Duodenal mucosa (tissue), 2 donors: ENCODE results near the gene DTD1.

Experiments used
- H3K27ac ChIP-seq: one replicate; pipeline ENCODE4 v1.7.0; 2013; ENCODE audit warnings: low read depth, low read length
- H3K27me3 ChIP-seq, 2 donors: one replicate each; pipeline ENCODE4 v1.7.0; 2013; ENCODE audit warnings: low read length in 2 of 2, control low read depth in 1 of 2; ENCODE audit not compliant: insufficient read depth in 2 of 2, control insufficient read depth in 1 of 2
- H3K36me3 ChIP-seq, 2 donors: one replicate each; pipeline ENCODE4 v1.7.0; 2013; ENCODE audit warnings: low read length in 2 of 2, control low read depth in 1 of 2; ENCODE audit not compliant: insufficient read depth in 2 of 2, control insufficient read depth in 1 of 2
- H3K4me1 ChIP-seq, 2 donors: one replicate each; pipeline ENCODE4 v1.7.0; 2013; ENCODE audit warnings: low read length in 2 of 2, control low read depth in 1 of 2; ENCODE audit not compliant: insufficient read depth in 2 of 2, control insufficient read depth in 1 of 2
- H3K4me3 ChIP-seq, 2 donors: one replicate each; pipeline ENCODE4 v1.7.0; 2013; ENCODE audit warnings: low read length in 2 of 2, low read depth in 1 of 2
- H3K9ac ChIP-seq, 2 donors: one replicate each; pipeline ENCODE4 v1.7.0; 2013; ENCODE audit warnings: low read length in 2 of 2, low read depth in 1 of 2
- H3K9me3 ChIP-seq, 2 donors: one replicate each; pipeline ENCODE4 v1.7.0; 2013; ENCODE audit warnings: low read length in 2 of 2, control low read depth in 1 of 2; ENCODE audit not compliant: control insufficient read depth in 1 of 2

DTD1 gene

DNA sequence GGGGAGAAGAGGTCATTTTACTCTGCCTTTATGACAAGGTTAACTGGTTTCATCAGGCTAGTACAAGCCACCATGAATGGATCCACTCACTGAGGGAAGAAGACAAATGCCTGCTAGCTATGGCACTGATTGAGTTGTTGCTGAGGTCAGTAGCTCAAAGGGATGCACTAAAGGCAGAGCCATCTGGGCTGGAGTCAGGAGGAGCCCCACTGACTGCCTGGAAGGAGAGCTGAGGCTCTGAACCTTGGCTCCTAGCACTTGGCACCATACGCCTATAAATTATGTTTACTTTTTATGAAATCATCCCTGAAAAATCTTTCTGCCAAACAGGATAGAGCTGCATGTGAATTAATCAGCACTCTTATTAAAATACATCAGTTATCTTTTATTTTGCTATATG, 104.6 kb downstream of the DTD1 start:
- no peaks in the 10 kb centered on the region for H3K27me3 ChIP-seq
- H3K9me3 ChIP-seq = no peaks in the 10 kb centered on the region
- no peaks in the 10 kb centered on the region for H3K36me3 ChIP-seq
- no peak overlapping the region for H3K4me3 ChIP-seq
- H3K4me1 ChIP-seq = peaks cover 9 to 11% of the 10 kb centered on the region in 2 donors
- no peak overlapping the region for H3K9ac ChIP-seq
- no peak overlapping the region for H3K27ac ChIP-seq

DNA sequence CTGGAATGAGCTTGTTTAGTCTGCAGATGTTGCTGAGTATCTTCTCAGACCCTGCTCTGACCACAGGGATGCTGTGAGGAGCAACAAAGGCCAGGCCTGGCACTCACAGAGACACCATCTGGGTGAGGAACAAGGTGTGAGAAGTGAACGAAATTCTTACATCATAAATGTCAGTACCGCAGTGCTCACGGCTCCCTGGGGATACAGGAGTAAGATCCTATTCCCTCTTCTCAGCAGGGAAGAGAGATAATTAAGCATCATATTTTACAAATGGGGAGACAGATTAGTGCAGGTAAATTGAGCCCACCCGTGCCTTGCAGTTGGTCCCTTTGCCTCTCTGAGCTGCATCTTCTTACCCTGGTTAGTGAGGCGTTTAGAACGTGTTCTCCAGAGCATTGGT, 106.2 kb downstream of the DTD1 start:
- no peak overlapping the region for H3K27ac ChIP-seq
- no peaks in the 10 kb centered on the region for H3K27me3 ChIP-seq
- no peak overlapping the region for H3K9ac ChIP-seq
- peaks cover 9 to 11% of the 10 kb centered on the region in 2 donors for H3K4me1 ChIP-seq
- H3K36me3 ChIP-seq = no peaks in the 10 kb centered on the region
- H3K4me3 ChIP-seq = no peak overlapping the region
- H3K9me3 ChIP-seq = no peaks in the 10 kb centered on the region

DNA sequence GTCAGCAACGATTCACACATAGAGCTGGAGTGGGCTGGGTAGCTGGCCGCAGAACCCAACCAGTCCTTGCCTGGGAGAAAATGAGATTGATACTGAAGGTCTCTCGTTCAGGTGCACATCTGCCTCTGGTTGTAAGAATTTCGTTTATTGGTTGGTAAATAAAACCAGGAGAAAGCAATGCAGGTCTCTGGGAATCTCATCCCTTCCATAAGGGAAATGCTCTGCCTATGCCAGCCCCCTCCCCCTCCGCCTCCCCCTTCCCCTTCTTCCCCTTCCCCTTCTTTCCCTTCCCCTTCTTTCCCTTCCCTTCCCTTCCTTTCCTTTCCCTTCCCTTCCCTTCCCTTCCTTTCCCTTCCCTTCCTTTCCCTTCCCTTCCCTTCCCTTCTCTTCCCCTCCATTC, 107.3 kb downstream of the DTD1 start:
- Histone ChIP-seq H3K36me3 (no peaks in the 10 kb centered on the region), H3K27ac (no peak overlapping the region), H3K4me3 (no peak overlapping the region), H3K27me3 (no peaks in the 10 kb centered on the region), H3K9ac (no peak overlapping the region), H3K4me1 (peaks cover 9 to 11% of the 10 kb centered on the region in 2 donors), H3K9me3 (no peaks in the 10 kb centered on the region)

DNA sequence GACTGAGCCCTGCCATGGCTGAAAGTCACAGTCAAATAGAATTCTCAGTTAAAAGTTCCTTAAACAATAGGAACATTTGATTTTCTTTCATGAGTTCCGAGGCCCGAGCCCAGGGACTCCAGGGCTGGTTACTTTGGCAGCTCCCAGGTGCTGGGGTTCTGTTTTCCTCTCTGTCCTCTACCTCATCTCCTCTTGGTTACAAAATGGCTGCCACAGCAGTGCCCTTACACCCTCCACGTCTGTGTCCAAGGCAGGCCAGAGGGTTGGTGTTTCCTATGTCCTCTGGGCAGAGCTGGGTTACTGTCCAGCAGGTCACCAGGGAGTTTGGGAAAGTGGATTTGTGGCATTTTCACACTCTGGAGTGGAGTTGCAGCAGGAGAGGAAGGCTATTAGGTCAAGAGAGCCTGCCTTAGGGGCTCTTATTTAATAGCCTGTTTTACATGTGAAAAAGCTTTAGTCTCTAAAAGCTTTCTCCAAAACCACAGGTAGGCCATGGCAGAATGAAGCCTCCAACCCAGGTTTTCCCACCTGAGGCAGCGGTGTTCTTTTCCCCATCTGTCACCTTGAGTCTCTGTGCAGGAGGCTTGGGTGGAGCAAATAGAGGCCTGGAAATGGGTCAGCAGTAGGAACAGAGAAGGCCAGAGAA, 111.0 kb downstream of the DTD1 start:
- Histone ChIP-seq H3K4me3 (no peak overlapping the region), H3K27me3 (no peaks in the 10 kb centered on the region), H3K9me3 (no peaks in the 10 kb centered on the region), H3K27ac (no peak overlapping the region), H3K9ac (no peak overlapping the region), H3K4me1 (no peaks in the 10 kb centered on the region), H3K36me3 (no peaks in the 10 kb centered on the region)

DNA sequence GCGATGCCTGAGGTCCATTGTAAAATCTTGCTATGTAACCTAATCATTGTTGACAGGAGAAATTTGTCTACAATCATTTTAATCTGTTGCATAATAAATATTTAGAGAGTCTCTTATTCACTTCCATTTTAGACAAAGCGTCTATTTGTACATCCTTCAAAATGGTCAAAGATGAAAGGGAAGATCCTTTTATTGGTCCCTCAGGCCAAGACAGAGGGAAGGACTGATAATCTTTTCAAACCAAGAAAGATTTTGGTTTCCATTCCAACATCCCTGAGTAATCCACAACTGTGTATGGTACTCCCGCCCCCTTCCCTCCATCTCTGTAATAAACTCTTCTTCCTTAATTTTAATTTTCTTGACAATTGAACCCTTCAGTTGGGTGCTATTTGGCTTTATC, 114.1 kb downstream of the DTD1 start:
- Histone ChIP-seq H3K9ac (no peak overlapping the region), H3K9me3 (no peaks in the 10 kb centered on the region), H3K4me1 (no peaks in the 10 kb centered on the region), H3K27me3 (no peaks in the 10 kb centered on the region), H3K36me3 (no peaks in the 10 kb centered on the region), H3K4me3 (no peak overlapping the region), H3K27ac (no peak overlapping the region)

DNA sequence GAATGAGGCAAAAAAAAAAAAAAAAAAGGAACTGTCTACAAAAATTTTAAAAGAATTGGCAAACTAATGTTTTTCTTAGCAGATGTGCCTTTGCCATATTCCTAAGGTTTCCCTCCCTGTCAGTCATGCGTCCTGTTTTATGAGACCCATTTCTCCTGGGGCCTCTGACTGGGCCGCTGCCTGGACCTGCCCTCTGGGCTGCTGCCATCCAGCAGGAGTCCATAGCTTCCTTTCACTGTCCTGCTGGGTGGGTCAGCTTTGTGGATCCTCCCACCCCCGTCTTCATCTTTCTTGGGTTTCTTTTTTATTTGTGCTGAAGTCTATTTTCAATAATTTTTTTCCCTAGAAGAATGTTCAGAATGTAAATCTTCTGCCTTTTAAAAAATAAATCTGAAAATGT, 114.9 kb downstream of the DTD1 start:
- Histone ChIP-seq H3K4me3 (no peak overlapping the region), H3K27ac (no peak overlapping the region), H3K36me3 (no peaks in the 10 kb centered on the region), H3K9me3 (no peaks in the 10 kb centered on the region), H3K27me3 (no peaks in the 10 kb centered on the region), H3K9ac (no peak overlapping the region), H3K4me1 (no peaks in the 10 kb centered on the region)

DNA sequence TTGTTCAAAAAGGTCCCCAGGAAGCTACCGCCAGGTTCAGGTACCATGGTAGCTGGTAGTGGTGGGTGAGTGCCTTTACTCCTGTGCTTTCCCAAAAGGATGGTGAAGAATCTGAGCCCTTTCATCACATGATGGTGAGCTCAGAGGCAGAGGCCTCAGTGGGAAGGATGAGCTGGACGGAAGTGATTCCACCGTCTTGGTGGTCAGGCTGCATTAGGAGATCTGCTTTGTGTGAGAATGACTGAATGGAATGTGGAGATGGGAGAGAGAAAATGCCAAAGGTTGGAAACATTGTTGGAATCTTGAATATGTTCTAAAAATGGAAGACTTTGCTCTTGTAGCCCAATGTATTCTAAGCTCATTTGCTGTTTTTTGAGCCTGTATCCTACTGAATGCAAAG, 117.6 kb downstream of the DTD1 start:
- Histone ChIP-seq H3K4me3 (no peak overlapping the region), H3K9ac (no peak overlapping the region), H3K27ac (no peak overlapping the region), H3K4me1 (no peaks in the 10 kb centered on the region), H3K9me3 (no peaks in the 10 kb centered on the region), H3K27me3 (no peaks in the 10 kb centered on the region), H3K36me3 (no peaks in the 10 kb centered on the region)

DNA sequence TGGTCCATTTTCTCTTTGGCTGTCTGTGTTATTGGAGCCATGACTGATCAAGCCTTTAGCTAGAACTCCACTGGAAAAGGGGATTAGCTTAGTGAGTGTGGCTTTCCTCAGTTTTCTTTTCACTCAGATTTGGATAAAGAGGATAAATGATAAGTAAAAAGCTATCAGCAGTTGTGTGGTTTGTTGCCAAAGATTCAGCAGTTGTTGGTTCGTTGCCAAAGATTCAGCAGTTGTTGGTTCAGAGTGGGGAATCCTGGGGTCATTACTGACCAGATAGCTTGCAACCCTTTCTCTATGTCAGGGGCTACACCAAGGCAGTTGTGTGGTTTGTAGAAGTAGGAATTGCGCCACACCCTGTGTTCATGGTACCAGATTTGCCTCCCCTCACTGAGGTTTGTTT, 118.1 kb downstream of the DTD1 start:
- no peak overlapping the region for H3K4me3 ChIP-seq
- H3K27ac ChIP-seq = no peak overlapping the region
- no peaks in the 10 kb centered on the region for H3K36me3 ChIP-seq
- H3K4me1 ChIP-seq = no peaks in the 10 kb centered on the region
- no peaks in the 10 kb centered on the region for H3K9me3 ChIP-seq
- H3K27me3 ChIP-seq = no peaks in the 10 kb centered on the region
- no peak overlapping the region for H3K9ac ChIP-seq

DNA sequence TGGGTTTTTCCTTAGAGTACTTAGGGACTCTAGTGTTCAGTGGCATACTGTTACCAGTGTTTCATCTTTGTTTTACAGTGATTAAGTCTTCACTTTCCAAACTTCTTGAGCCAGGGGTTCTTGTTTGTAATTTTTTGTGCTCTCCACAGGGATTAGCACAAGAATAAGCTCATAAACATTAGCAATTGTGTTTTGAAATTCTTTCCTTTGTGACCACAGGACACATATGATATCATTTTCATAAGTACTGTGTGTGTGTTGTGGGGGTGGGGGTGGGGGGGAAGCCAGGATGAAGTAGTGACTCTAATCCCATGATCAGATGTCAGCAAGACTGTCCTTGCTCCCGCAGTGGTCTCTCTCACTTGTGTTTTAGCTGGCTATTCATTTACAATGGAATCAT, 124.3 kb downstream of the DTD1 start:
- H3K27me3 ChIP-seq = no peaks in the 10 kb centered on the region
- no peaks in the 10 kb centered on the region for H3K9me3 ChIP-seq
- H3K9ac ChIP-seq = no peak overlapping the region
- H3K36me3 ChIP-seq = no peaks in the 10 kb centered on the region
- no peak overlapping the region for H3K4me3 ChIP-seq
- no peak overlapping the region for H3K27ac ChIP-seq
- no peaks in the 10 kb centered on the region for H3K4me1 ChIP-seq

DNA sequence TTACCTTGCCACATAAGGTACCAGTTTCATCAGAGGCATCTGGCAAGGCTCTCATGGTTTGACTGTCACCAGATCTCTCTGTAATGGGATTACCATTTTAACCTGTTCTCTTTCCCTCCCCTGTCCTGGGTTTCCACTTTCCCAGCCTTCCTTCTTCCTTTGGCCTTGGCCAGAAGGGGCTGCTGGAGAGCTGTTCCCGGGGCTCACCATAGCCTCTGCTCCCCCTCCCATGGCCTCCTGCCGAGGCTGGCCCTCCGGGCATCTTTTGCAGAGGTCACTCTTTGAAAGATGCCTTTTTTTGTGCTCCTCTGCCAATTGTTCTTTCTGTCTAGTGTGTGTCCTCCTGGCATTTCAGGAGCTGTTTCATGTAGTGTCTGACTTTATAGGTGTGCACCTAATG, 125.0 kb downstream of the DTD1 start:
- no peaks in the 10 kb centered on the region for H3K4me1 ChIP-seq
- H3K4me3 ChIP-seq = no peak overlapping the region
- H3K9me3 ChIP-seq = no peaks in the 10 kb centered on the region
- no peaks in the 10 kb centered on the region for H3K27me3 ChIP-seq
- H3K36me3 ChIP-seq = no peaks in the 10 kb centered on the region
- H3K27ac ChIP-seq = no peak overlapping the region
- no peak overlapping the region for H3K9ac ChIP-seq

DNA sequence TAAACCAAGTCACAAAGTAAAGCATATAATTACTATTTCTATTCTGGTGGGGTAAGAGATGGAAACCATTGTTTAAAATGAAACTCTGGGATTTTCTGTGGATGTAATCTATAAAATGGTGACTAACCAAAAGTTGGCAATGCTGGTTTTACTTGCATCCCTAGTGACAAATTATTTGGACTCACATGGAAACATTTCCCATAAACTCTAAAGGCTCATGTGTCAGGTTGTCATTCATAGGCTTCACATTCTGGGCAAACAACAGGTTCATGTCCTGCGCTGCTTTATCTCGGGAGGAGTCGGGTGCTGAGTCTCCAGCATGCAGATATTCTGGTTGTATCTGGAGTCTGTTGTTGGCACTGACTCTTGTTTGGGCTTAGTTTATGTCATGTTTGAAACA, 127.7 kb downstream of the DTD1 start:
- H3K4me1 ChIP-seq = no peaks in the 10 kb centered on the region
- no peak overlapping the region for H3K9ac ChIP-seq
- no peak overlapping the region for H3K27ac ChIP-seq
- H3K9me3 ChIP-seq = no peaks in the 10 kb centered on the region
- H3K36me3 ChIP-seq = no peaks in the 10 kb centered on the region
- H3K4me3 ChIP-seq = no peak overlapping the region
- no peaks in the 10 kb centered on the region for H3K27me3 ChIP-seq
